GM21723 (cell line): ENCODE results near the gene VSIG8.
A peak's percentile ranks its signal among the peaks of the same experiment; 100 is the strongest.
"Not testable (repeated sequence)": the region's sequence is repeated elsewhere in the genome, so short reads cannot be mapped to it uniquely, and the experiment has no call there.

Source experiments
- ATAC-seq: cut with Tn5 transposase; IDR thresholded peaks from one replicate; pipeline ENCODE4 v1.9.1; 2021; ENCODE audit warnings: mild to moderate bottlenecking, moderate library complexity; ENCODE audit not compliant: unreplicated experiment

VSIG8 gene, protein sequence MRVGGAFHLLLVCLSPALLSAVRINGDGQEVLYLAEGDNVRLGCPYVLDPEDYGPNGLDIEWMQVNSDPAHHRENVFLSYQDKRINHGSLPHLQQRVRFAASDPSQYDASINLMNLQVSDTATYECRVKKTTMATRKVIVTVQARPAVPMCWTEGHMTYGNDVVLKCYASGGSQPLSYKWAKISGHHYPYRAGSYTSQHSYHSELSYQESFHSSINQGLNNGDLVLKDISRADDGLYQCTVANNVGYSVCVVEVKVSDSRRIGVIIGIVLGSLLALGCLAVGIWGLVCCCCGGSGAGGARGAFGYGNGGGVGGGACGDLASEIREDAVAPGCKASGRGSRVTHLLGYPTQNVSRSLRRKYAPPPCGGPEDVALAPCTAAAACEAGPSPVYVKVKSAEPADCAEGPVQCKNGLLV

DNA sequence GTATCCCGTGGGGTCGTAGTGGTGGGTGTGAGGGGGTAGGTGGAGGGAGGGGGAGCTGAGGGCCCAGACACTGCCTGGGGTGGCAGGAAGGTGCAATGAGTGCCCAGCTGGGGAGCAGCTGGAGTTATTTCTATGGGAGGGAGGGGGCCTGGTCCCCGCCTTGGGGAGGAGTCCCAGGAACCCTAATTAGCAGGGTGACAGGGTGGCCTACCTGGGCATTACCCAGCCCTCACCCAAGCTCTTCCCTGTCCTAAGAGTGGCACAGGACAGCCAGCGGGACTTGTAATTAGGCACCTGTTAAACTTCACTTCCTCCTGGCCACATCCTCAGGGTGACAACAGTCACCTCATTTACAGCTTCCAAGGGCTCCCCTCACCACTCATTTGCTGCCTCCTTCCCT lies at the start of gene VSIG8:
TSS of gene VSIG8 (minus strand) at position 101 of the 400 bp plus-strand sequence. CDS start 136 bp downstream, outside the sequence.
- no peak for ATAC-seq

DNA sequence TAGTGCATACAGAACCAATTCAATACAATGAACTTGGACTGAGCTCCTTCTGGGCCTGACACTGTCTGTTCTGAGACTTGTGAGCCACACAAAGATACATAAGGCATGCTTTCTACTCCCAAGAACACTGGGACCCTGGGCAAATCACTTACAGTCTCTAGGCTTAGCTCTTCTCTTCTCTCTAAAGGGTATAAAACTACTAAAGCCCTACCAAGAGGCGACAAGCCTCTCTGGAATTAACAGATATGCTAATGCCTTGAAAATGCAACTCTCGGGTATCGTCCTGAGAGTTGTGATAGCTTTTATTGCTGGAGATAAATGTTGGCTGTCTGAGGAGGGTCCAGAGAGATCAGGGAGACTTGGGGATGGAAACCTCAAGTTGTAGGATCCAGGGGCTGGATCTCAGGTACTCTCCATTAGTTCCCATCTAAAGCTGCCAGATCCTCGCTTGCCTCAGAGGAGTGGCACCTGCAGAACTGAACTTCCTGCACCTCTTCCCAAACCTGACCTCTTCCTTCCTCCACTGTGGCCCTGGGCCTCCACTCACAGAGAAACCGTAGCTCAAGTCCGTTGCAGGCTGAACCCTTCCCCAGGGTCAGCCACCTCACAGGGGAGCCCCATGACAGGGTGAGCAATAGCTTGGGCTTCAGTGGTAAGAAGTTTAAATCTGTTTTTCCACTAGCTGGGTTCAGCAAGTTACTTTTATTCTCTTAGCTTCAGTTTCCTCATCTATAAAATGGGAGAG lies 49.0 kb upstream of the VSIG8 start:
- no peak for ATAC-seq

DNA sequence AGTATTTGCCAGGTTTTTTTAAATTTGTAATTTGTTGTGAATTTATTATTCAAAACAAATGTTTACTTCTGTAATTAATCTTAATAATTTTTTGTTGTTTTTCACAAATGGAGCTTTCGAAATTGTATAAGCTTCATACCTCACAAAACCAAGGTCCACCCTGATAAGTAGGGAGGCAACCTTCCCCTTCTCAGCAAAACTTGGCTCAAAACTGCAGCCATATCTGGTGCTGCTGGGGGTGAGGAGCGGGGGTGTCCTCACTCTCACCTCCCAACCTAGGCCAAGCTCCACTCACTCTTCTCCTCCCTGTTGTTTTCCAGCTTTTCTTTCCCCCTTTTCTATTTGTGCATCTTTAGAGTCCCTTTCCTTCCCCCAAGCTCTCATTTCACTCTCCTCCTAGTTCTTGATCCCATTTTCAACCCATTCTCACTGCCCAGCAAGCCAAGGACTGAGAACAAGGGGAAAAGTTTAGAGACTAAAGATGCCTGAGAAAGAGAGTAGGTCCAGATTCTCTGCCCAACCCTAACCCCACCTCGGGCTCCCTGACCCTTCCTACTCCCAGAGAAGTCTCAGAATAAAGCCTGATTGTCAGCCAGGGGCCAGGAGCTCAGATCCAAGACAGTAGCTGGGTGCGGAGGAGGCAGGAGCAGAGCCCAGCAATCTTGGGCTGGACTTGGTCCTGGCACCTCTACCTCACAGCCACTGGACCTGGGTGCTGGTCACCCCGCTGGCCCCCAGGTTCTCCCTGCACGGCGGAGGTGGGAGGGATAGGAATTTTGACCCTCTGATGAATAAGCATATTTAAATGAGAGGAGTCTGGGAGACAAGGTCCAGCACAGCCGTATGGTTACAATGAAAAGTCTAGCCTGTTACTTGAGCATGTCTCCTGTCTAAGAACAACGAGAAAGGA lies 45.8 kb upstream of the VSIG8 start:
- ATAC-seq, result no peak

DNA sequence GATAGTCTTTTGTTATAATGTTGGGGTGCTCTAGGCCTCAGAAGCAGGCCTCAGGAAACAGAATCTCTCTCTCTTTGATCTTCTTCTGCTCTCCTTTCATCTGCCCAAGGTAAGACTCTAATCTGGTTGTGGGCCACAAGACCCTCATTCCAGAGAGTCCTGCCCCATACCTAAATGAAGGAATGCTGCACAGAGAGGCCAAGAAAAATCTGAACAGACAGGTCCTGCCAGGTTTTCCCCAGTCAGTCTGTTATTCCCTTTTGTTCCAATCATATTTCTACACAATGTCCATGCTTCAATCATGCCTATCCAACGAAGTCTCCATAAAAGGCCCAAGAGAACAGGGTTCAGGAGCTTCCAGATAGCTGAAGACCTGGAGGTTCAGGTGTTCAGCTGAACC lies 44.5 kb upstream of the VSIG8 start:
- no peak for ATAC-seq

DNA sequence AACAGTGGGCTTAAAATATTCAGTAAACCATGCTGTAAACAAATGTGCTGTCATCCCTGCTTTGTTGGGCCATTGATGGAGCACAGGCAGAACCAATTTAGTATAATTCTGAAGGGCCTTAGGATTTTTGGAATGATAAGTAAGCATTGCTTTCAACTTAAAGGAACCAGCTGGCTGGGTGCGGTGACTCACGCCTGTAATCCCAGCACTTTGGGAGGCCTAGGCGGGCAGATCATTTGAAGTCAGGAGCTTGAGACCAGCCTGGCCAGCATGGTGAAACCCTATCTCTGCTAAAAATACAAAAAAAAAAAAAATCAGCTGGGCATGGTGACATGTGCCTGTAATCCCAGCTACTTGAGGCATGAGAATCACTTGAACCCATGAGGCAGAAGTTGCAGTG lies 41.6 kb upstream of the VSIG8 start:
- not testable (repeated sequence) for ATAC-seq

DNA sequence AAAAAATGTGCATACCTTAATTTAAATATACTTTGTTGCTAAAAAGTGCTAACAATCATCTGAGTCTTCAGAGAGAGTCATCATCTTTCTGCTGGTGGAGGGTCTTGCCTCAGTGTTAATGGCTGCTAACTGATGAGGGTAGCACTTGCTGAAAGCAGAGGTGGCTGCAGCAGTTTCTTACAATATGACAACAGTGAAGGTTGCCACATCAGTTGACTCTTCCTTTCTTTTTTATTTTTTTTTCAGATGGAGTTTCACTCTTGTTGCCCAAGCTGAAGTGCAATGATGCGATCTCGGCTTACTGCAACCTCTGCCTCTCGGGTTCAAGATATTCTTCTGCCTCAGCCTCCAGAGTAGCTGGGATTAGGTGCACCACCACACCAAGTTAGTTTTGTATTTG lies 40.1 kb upstream of the VSIG8 start:
- no peak for ATAC-seq

DNA sequence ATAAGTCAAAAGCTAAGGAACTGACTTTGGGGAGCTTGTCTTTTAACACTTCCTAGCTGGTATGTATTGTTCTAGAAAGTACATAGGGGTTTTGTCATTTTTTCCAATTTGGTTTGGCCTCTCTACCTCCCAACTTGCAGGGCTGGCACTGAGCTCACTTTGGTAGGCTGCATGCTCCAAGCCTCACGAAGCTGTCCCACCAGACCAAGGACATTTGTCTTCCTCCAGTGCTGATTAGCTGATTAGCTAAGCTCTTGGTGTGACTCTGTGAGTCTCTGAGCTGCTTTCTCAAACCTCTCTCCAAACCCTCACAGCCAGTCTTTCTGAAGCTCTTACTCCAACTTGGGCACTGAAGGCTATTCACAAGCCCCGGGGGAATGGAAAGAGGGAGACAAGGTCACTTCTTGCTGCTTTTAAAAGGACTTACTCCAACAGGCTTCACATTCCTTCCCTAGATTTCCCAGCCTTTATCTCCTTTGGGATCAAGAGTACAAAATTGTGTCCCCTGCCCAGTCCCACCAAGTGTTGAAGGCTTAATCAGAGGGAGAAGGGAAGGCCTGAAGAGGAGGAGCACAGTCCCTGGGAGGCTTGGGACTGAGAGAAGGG lies 38.4 kb upstream of the VSIG8 start:
- no peak for ATAC-seq

DNA sequence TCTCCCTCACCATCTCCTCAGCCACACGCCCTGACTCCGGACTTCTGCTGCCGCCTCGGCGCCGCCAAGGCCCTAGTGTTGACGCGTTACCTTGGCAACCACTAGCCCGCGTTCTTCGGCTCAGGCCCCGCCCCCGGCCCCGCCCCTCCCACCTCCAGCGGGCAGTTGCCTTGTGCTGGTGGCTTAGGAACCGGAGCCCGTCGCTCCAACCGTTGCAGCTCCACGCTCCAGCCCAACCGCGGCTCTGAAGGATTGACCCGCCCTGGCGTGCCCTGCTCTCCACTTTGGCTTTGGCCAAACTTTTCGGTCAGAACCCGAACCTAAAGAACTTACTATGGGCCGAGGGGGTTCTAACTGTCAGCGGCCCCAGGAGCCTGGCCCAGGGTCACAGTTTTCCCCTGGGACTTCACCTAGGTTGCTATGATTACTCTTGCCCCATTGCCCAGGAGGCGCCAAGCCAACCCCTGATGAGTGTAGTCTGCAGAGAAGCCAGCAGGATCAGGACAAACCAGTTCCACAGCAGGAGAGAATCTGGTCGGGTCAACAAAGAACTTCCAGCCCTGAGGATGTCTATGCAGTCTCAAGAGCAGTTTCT lies 37.7 kb upstream of the VSIG8 start, which contains the start of gene CFAP45:
TSS of gene CFAP45 (minus strand) at position 80 of the 595 bp plus-strand sequence. CDS start at position 13, 67 bp downstream.
- no peak for ATAC-seq

DNA sequence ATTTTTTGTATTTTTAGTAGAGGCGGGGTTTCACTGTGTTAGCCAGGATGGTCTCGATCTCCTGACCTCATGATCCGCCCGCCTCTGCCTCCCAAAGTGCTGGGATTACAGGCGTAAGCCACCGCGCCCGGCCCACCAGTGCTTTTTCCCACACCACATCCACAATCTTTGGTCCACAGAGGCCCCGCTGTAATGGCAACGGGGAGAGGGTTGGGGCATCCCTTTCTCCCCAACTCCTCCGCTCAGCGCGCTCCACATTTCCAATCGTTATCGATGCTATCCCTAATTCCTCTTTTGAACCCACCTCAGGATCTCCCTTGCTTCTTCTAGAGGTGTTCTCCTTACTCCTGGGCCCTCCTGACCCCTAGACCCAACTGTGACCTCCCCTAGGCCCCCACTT lies 37.2 kb upstream of the VSIG8 start:
- not testable (repeated sequence) for ATAC-seq

DNA sequence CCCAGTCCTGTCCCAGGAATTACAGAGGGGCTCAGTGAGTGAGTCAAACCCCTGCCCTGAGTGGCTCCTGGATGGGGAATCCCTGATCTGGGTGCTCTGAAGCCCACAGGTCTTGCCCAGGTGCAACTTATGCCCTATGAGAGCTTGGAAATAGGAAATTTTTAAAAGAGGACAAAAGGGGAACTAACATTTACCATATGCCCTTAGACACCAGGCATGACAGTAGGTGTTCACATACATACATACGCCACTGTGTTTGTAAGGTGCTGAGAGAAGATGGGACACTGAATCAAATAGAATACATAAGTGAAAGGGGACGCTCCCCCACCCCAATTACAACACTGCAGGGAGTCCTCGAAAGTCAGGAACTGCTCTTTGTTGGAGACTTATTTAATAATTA lies 36.1 kb upstream of the VSIG8 start:
- ATAC-seq, result no peak

DNA sequence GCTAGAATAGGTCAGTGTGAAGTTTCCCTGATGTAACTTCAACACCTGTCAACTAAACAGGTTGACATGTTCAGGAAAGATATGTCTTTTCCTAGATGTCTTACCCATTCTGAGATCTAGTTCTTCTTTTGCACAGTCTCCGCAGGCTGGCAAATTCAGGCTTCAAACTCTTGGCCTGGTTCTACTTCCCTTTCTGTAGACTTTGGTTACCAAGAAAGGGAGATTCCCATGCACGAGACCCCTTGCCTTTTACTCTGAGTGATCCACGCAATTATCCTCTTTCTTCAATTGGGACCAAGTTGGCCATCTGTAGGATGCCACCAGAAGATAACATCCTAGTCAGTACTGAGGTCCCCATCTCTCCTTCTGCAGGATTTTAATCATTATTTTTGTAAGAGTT lies 35.5 kb upstream of the VSIG8 start:
- ATAC-seq, result no peak

DNA sequence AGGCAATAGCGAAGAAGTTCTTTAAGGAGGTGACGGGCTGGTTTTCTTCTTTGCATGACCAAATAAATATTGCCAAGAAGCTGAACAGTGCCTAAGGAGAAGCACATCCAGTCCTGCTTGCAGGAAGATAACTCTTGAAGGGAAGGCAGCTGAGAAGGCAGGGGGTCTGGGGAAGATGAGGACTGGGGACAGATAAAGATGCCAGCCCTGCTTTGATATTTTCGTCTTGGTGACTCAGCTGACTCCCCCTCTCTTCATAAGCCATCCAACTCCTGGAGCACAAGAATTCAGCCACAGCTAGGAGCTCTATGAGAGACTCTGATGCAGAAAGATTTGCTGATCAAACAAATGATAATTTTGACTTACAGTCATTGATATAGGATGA lies 34.1 kb upstream of the VSIG8 start:
- ATAC-seq, result no peak

DNA sequence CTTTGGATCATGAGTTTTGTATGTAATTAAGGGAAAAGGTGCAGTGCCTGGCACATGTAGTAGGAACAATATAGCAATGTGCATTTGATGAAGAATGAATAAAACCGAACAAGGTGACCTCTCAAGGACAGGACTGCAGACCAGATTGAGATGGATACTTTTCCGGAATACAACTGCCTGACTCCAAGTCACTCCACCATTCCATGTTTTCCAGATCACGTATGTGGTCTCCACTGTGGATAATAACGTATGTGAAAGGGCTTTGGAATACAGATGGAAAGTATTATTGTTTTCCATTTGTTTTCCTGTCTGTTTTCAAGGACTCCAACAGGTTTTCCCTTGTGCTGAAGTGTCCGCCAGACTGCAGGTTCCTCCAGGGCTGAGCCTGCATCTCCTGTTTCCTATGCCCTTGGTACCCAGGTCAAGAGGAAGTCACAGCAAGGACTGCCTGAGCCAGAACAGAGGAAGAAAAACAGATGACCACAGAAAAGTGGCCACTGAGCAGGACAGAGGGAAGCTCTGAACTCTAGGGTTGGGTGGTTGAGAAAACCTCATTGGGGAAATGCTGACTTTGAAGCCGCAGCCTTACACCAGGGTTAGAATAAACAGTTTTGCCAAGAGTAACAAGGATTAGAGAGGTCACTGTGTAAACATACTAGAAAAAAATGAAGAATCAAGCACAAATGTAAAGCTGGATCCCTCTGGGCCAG lies 33.5 kb upstream of the VSIG8 start:
- ATAC-seq, result no peak

DNA sequence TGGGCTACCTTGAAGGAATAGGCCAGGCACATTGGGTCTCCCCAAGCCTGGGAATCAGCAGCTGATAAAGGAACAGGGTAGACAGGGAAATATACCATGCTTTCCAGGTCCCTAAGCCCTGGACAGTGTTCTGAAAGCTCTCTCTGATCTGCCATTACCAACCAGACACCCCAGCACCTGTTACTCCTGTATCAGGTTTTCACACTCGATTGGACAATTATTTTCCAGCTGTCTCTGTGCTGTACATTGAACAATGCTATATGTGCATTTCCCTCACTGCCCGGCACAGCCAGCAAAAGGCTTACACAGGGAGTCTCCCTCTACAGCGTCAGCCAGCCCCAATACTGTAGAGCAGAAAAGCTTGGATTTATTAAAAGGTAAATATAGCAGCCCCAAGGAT lies 32.8 kb upstream of the VSIG8 start:
- no peak for ATAC-seq

DNA sequence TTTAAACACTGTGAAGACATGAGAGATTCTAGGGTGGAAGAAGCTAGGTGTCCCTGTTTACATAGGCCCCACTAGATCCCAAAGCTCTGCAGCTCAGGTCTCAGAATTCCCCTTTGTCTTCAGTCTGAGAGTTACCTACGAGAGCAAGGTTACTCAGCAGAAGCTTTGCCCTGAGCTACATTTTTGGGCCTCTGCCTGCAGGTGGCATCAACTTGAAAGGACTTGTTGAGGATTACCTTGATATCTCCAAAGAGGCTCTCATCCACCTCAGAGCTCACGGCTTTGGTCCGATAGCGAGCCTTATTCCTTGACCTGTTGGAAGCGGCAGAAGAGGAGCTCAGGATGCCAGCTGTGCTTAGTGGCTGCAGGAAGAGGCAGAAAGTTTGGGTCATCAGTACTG lies 30.5 kb upstream of the VSIG8 start:
- no peak for ATAC-seq

DNA sequence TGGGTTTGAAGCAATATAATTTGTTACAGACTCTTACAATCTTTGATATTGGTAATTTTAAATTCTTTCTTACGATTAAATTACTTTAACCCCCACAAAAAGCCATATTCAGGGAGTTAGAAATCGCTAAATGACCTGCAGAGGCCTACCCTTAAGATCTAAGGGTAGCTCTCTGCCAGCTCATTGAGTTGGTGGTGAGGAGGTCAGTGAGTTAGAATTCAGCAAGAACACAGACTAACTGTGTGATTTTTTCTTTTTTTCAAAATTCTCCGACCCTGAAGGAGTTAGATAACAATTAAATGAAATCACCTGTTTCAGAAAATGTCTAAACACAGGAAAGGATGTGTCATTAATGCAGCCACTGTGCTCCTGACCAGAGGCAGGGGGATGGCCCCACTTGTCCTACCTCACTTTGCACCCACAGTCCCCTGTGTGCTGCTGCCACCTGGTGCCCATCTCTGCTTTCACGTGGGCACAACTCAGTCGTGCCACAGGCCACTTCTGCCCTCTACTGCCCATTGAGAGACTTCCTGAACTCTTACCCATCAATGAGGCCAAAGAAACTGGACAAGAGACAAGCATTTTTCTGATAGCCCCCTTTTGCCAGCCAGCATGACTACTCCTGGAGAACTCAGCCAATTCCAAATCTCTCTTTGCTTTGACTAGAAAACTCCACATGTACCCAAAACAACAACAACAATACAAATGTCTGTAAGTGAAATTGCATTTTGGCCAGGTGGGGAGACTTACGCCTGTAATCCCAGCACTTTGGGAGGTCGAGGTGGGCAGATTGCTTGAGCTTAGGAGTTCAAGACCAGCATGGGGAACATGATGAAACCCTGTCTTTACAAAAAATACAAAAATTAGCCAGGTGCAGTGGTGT lies 29.1 kb upstream of the VSIG8 start:
- ATAC-seq, result peak; percentile 69

DNA sequence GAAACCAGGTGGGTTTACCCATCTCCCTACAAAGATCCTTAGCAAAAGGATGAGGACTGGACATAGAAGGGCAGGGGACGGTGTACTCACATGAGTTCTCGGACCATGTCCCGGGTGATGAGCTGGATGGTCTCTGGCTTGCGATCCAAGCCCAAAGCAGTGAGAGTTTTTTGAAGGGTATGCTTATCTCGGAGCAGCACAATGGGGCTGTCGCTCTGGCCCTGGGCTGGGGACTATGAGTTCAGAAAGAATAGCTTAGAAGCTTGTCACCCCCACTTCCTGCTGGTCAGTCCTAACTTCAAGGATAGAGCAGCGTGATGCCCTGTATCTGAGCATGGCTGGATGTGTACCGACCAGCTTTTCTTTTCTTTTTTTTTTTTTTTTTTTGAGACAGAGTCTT lies 27.9 kb upstream of the VSIG8 start:
- ATAC-seq, result peak; percentile 5

DNA sequence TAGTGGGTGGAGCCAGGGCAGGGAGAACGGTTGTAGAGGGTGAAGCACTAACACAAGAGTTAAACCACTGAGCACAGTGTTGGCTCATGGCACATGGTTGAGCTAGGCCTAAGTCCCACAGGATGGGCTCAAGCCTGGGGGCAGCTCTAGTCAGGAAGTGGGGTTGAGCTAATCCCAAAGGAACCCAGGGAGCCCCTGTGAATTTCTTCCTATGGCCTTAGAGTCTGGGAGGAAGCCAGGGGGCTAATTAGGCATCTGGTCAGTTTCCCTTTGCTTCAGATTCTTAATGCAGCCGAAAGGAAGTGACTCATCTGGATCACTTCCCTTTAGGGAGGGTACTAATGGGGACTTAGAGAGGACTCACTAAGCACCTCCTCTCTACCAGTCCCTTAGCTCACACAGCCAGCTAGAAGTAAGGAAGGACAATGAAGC lies 27.4 kb upstream of the VSIG8 start:
- ATAC-seq, result peak; percentile 95

DNA sequence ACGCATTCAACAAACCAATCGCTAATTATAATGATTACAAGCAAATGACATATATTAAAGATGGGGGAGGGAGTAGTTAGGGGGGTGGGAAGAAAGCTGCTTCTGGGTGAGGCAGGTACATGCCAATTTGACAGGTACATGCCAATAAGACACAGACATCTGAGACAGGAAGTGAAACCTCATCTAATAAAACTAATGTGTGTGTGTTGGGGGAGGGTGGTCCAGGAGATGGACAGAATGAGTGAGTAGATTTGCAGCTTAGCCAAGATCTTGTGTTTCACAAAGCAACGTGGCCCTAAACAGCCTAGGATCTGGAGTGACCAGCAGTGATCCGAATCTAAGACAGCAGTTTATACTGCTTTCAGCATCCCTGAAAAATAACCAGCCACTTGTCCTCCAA lies 26.7 kb upstream of the VSIG8 start:
- no peak for ATAC-seq
